Sigmoid colon (tissue), 4 donors: ENCODE measurements around the gene DGAT2.

ENCODE experiments used
- EP300 ChIP-seq, 4 donors: sonication (generic); formaldehyde crosslinking; IDR thresholded peaks; one replicate each; pipeline ENCODE4 v1.6.1; 2017; ENCODE audit warnings: antibody characterized with exemption in 4 of 4
- POLR2A ChIP-seq, 2 donors: fragments of 450-650 bp; IDR thresholded peaks; one replicate each; pipeline ENCODE4 v1.6.1; 2016; ENCODE audit warnings: antibody characterized with exemption in 2 of 2, mild to moderate bottlenecking in 2 of 2, moderate library complexity in 2 of 2
- POLR2AphosphoS5 ChIP-seq, 4 donors: sonication (generic); formaldehyde crosslinking; IDR thresholded peaks; one replicate each; pipeline ENCODE4 v1.6.1; 2017; ENCODE audit warnings: antibody characterized with exemption in 4 of 4

GRCh38 chr11:75781831-75782230, 13.3 kb downstream of the DGAT2 start:
- TF ChIP-seq POLR2A (IDR thresholded peaks at IDR 0.05): no peak
- TF ChIP-seq POLR2AphosphoS5 (IDR thresholded peaks at IDR 0.05): no peak
- TF ChIP-seq EP300 (IDR thresholded peaks at IDR 0.05): no peak
